Measurements from ENCODE around the gene PTCD3.

PTCD3 gene

GRCh38 chr2:86150502-86150901 is 44.5 kb downstream of the PTCD3 start:
- no peak for DNase-seq

- DNase-seq = no peak
Measured at GRCh38 chr2:86157009-86157556, 51.0 kb downstream of the PTCD3 start.

- DNase-seq = no peak
Measured at GRCh38 chr2:86158286-86158685, 52.3 kb downstream of the PTCD3 start.

- no peak for DNase-seq
Measured at GRCh38 chr2:86160156-86160952, 54.3 kb downstream of the PTCD3 start.

- no peak for DNase-seq
Measured at GRCh38 chr2:86170449-86170848, 64.4 kb downstream of the PTCD3 start.

- peak; percentile 2 for DNase-seq
Measured at GRCh38 chr2:86171295-86171694, 65.3 kb downstream of the PTCD3 start.

GRCh38 chr2:86172610-86173009 is 66.6 kb downstream of the PTCD3 start:
- DNase-seq = no peak

GRCh38 chr2:86174445-86174844 is 68.4 kb downstream of the PTCD3 start:
- DNase-seq = no peak

GRCh38 chr2:86175828-86176227 is 69.8 kb downstream of the PTCD3 start:
- no peak for DNase-seq

GRCh38 chr2:86176597-86176996 is 70.6 kb downstream of the PTCD3 start:
- no peak for DNase-seq

- no peak for DNase-seq
Measured at GRCh38 chr2:86185517-86186212, 79.6 kb downstream of the PTCD3 start.

- no peak for DNase-seq
Measured at GRCh38 chr2:86186431-86186830, 80.4 kb downstream of the PTCD3 start.

GRCh38 chr2:86189782-86190416 is 83.9 kb downstream of the PTCD3 start:
- no peak for DNase-seq
